Sigmoid colon (tissue), 3 donors: ENCODE results near the gene CDCP1.

ENCODE experiments used
- CTCF ChIP-seq, 4 experiments: fragments of 450-650 bp in 3 of 4; fragments of 200-600 bp in 1 of 4; IDR thresholded peaks; one replicate each; pipeline ENCODE4 v1.5.1; 2016 to 2019; ENCODE audit warnings: antibody characterized with exemption in 4 of 4, mild to moderate bottlenecking in 3 of 4, moderate library complexity in 2 of 4
- POLR2A ChIP-seq, 2 donors: fragments of 450-650 bp; IDR thresholded peaks; one replicate each; pipeline ENCODE4 v1.6.1; 2016; ENCODE audit warnings: antibody characterized with exemption in 2 of 2, mild to moderate bottlenecking in 2 of 2, moderate library complexity in 2 of 2

GRCh38 chr3:45056608-45057301 lies 89.4 kb downstream of the CDCP1 start:
- TF ChIP-seq CTCF (IDR thresholded peaks at IDR 0.05) (no peak), POLR2A (IDR thresholded peaks at IDR 0.05) (no peak)
